ENCODE results near the gene FNDC3B. TPM values are rescaled to one million over a fixed set of nuclear protein-coding genes. Genes with fewer than 3 reads are reported as not detected.

Gene FNDC3B
- total and polyA plus RNA-seq, 4 donors, result 13.3 to 175 (median 100) TPM

- H3K4me3 ChIP-seq, result no peak overlapping the region
- peaks cover 2 to 6% (median 4%) of the 10 kb centered on the region in 4 donors for H3K36me3 ChIP-seq (ENCODE audit: control insufficient read depth in 4 of 4, insufficient read depth in 4 of 4, low read length in 4 of 4)
- peaks cover 0 to 15% (median 5%) of the 10 kb centered on the region in 5 donors for H3K4me1 ChIP-seq (ENCODE audit: control insufficient read depth in 5 of 5, insufficient read depth in 5 of 5, low read length in 5 of 5)
- H3K9ac ChIP-seq (ENCODE audit: insufficient read depth in 1 of 2, low read length in 2 of 2), result no peak overlapping the region
- DNase-seq (no peak), ATAC-seq (ENCODE audit: insufficient read depth, low FRiP score) (no peak)
- no peaks in the 10 kb centered on the region for H3K9me3 ChIP-seq (ENCODE audit: control insufficient read depth in 4 of 4, insufficient read depth in 3 of 4, low read length in 3 of 4)
- H3K27ac ChIP-seq (ENCODE audit: low read depth in 1 of 2, low read length in 1 of 2), result no peak overlapping the region
- WGBS, 2 donors, result 65 to 90% methylated on average over 2 of the region's 2 CpGs
- H3K27me3 ChIP-seq (ENCODE audit: control insufficient read depth in 3 of 3, insufficient read depth in 3 of 3, low read length in 2 of 3), result no peaks in the 10 kb centered on the region
- no peak for TF ChIP-seq CTCF (IDR thresholded peaks at IDR 0.05; ENCODE audit: control extremely low read depth, extremely low read depth)
These were observed 188.6 kb downstream of the FNDC3B start for GRCh38 chr3:172228036-172228415.

- Histone ChIP-seq H3K9me3 (ENCODE audit: control insufficient read depth in 4 of 4, insufficient read depth in 3 of 4, low read length in 3 of 4) (no peaks in the 10 kb centered on the region), H3K27ac (ENCODE audit: low read depth in 1 of 2, low read length in 1 of 2) (no peak overlapping the region), H3K9ac (ENCODE audit: insufficient read depth in 1 of 2, low read length in 2 of 2) (no peak overlapping the region), H3K4me3 (no peak overlapping the region), H3K36me3 (ENCODE audit: control insufficient read depth in 4 of 4, insufficient read depth in 4 of 4, low read length in 4 of 4) (peaks cover 2 to 6% (median 4%) of the 10 kb centered on the region in 4 donors), H3K4me1 (ENCODE audit: control insufficient read depth in 5 of 5, insufficient read depth in 5 of 5, low read length in 5 of 5) (peaks cover 0 to 18% (median 3%) of the 10 kb centered on the region in 5 donors), H3K27me3 (ENCODE audit: control insufficient read depth in 3 of 3, insufficient read depth in 3 of 3, low read length in 2 of 3) (no peaks in the 10 kb centered on the region)
- DNase-seq (no peak), ATAC-seq (ENCODE audit: insufficient read depth, low FRiP score) (no peak)
- TF ChIP-seq CTCF (IDR thresholded peaks at IDR 0.05; ENCODE audit: control extremely low read depth, extremely low read depth), result no peak
- WGBS, 2 donors, result 96 to 98% methylated on average over 1 of the region's 1 CpG
These were observed 190.1 kb downstream of the FNDC3B start for GRCh38 chr3:172229462-172229861.

GRCh38 chr3:172231318-172231901 lies 192.0 kb downstream of the FNDC3B start:
- ATAC-seq (ENCODE audit: insufficient read depth, low FRiP score) (no peak), DNase-seq (no peak)
- no peaks in the 10 kb centered on the region for H3K9me3 ChIP-seq (ENCODE audit: control insufficient read depth in 4 of 4, insufficient read depth in 3 of 4, low read length in 3 of 4)
- H3K27me3 ChIP-seq (ENCODE audit: control insufficient read depth in 3 of 3, insufficient read depth in 3 of 3, low read length in 2 of 3), result no peaks in the 10 kb centered on the region
- H3K27ac ChIP-seq (ENCODE audit: low read depth in 1 of 2, low read length in 1 of 2), result no peak overlapping the region
- peaks cover 2 to 6% (median 4%) of the 10 kb centered on the region in 4 donors for H3K36me3 ChIP-seq (ENCODE audit: control insufficient read depth in 4 of 4, insufficient read depth in 4 of 4, low read length in 4 of 4)
- no peak overlapping the region for H3K9ac ChIP-seq (ENCODE audit: insufficient read depth in 1 of 2, low read length in 2 of 2)
- H3K4me1 ChIP-seq (ENCODE audit: control insufficient read depth in 5 of 5, insufficient read depth in 5 of 5, low read length in 5 of 5), result peaks cover 0 to 21% (median 0%) of the 10 kb centered on the region in 5 donors
- no peak for TF ChIP-seq CTCF (IDR thresholded peaks at IDR 0.05; ENCODE audit: control extremely low read depth, extremely low read depth)
- H3K4me3 ChIP-seq, result no peak overlapping the region
- 91 to 96% methylated on average over 8 of the region's 8 CpGs for WGBS, 2 donors

Measured in lung (tissue), 12 donors.